Stimulated activated CD8-positive, alpha-beta memory T cell treated with anti-CD3 and anti-CD28 coated beads, Interleukin-15, amount 100 ng/mL, for 24 hours (primary cell): Measurements from ENCODE around the gene PARD3B.

ENCODE experiments used
- DNase-seq: peaks from one replicate; pipeline ENCODE4 v3.0.0-alpha.2; 2020; ENCODE audit warnings: low read depth

PARD3B gene

GRCh38 chr2:205060269-205060668, 515.0 kb downstream of the PARD3B start:
- no peak for DNase-seq

GRCh38 chr2:205066081-205066480, 520.8 kb downstream of the PARD3B start:
- DNase-seq: no peak

- no peak for DNase-seq
Measured at GRCh38 chr2:205069928-205070327, 524.7 kb downstream of the PARD3B start.

- no peak for DNase-seq
Measured at GRCh38 chr2:205070889-205071288, 525.6 kb downstream of the PARD3B start.

- no peak for DNase-seq
Measured at GRCh38 chr2:205073433-205074020, 528.3 kb downstream of the PARD3B start.

GRCh38 chr2:205076405-205076804, 531.1 kb downstream of the PARD3B start:
- no peak for DNase-seq

GRCh38 chr2:205077159-205077558, 531.9 kb downstream of the PARD3B start:
- no peak for DNase-seq

- DNase-seq: no peak
Measured at GRCh38 chr2:205078762-205079161, 533.5 kb downstream of the PARD3B start.

- DNase-seq: no peak
Measured at GRCh38 chr2:205079173-205079572, 533.9 kb downstream of the PARD3B start.

GRCh38 chr2:205086662-205087061, 541.4 kb downstream of the PARD3B start:
- no peak for DNase-seq

GRCh38 chr2:205087862-205088261, 542.6 kb downstream of the PARD3B start:
- DNase-seq: no peak

GRCh38 chr2:205089958-205090357, 544.7 kb downstream of the PARD3B start:
- no peak for DNase-seq

GRCh38 chr2:205091411-205091810, 546.1 kb downstream of the PARD3B start:
- no peak for DNase-seq

GRCh38 chr2:205094031-205094430, 548.8 kb downstream of the PARD3B start:
- DNase-seq: no peak

GRCh38 chr2:205103699-205104098, 558.4 kb downstream of the PARD3B start:
- no peak for DNase-seq

GRCh38 chr2:205107810-205108209, 562.5 kb downstream of the PARD3B start:
- no peak for DNase-seq

- no peak for DNase-seq
Measured at GRCh38 chr2:205115511-205115910, 570.2 kb downstream of the PARD3B start.

GRCh38 chr2:205117125-205117524, 571.9 kb downstream of the PARD3B start:
- no peak for DNase-seq

- no peak for DNase-seq
Measured at GRCh38 chr2:205119136-205119535, 573.9 kb downstream of the PARD3B start.

- no peak for DNase-seq
Measured at GRCh38 chr2:205128726-205129125, 583.5 kb downstream of the PARD3B start.

- DNase-seq: no peak
Measured at GRCh38 chr2:205129531-205129930, 584.3 kb downstream of the PARD3B start.

- no peak for DNase-seq
Measured at GRCh38 chr2:205130111-205130829, 585.0 kb downstream of the PARD3B start.

GRCh38 chr2:205133544-205133943, 588.3 kb downstream of the PARD3B start:
- no peak for DNase-seq

- no peak for DNase-seq
Measured at GRCh38 chr2:205138735-205139134, 593.5 kb downstream of the PARD3B start.
